ENCODE measurements around the gene ULBP1. TPM values are rescaled to one million over a fixed set of nuclear protein-coding genes. Genes with fewer than 3 reads are reported as not detected.
"Not testable (repeated sequence)": the region's sequence is repeated elsewhere in the genome, so short reads cannot be mapped to it uniquely, and the experiment has no call there.

The ULBP1 gene, protein sequence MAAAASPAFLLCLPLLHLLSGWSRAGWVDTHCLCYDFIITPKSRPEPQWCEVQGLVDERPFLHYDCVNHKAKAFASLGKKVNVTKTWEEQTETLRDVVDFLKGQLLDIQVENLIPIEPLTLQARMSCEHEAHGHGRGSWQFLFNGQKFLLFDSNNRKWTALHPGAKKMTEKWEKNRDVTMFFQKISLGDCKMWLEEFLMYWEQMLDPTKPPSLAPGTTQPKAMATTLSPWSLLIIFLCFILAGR
- 10 to 100 TPM in 1 of 8 experiments, 1 to 10 TPM in 7; 1.7 to 12.2 (median 4.4) TPM for total RNA-seq

DNA sequence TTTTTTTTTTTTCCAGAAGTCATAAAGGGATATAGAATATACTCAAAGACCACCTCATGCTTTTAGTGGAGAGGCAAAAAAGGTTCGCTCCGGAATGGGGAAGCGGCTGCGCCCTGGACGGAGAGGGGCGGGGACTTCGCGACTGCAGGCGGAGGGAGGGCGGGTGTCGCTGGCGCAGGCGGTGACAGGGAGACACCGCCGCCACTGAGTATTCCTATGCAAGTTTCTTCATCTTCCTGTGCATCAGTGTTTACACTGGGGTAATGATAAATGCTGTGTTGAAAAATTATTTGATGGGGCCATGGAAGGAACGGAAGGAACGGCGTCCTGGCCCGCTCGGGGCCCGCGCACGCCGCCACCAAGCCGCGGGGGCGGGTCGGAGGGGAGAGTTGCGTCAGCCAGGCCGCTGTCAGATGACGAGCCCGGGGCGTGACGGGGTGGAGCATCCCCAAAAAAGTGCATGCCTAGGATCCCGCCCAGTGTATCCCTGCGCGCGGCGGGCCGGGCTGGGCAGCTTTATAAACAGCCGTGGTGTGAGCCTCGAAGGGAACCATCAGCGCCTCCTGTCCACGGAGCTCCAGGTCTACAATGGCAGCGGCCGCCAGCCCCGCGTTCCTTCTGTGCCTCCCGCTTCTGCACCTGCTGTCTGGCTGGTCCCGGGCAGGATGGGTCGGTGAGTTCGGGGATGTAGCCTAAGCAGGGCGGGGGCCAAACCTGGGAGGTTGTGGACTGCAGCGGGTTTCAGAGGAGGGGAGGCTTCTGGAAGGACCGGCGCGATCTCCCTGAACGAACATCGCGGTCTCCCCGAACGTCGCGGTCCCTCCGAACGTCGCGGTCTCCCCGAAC is at the start of gene ULBP1:
TSS of gene ULBP1 (plus strand) at position 482 of the 846 bp plus-strand sequence. CDS start at position 589, 107 bp downstream.
- peak within 1 kb of the TSS; percentile 77 for H3K27ac ChIP-seq
- peaks cover 5 to 10% of the 10 kb centered on the region in 2 donors for H3K4me1 ChIP-seq (replicated peaks in 1 of 2)
- in situ Hi-C loops (cut with MboI; ENCODE audit: low pct_unique_long_range_greater_than_20kb in 2 of 9, low sequenced_read_pairs in 9 of 9, unreplicated experiment in 9 of 9) = no loop called here
- H3K4me3 ChIP-seq = peak within 1 kb of the TSS; percentile 41 to 90 (median 43)
- 0 to 1% (median 0%) methylated on average over 1 to 18 of the region's 69 CpGs; no CpG with 5 or more reads in 6 of the 10 experiments for WGBS, 10 experiments
- peak; percentile 72 to 87 (median 84) for ATAC-seq (replicated peaks in 6 of 8)

DNA sequence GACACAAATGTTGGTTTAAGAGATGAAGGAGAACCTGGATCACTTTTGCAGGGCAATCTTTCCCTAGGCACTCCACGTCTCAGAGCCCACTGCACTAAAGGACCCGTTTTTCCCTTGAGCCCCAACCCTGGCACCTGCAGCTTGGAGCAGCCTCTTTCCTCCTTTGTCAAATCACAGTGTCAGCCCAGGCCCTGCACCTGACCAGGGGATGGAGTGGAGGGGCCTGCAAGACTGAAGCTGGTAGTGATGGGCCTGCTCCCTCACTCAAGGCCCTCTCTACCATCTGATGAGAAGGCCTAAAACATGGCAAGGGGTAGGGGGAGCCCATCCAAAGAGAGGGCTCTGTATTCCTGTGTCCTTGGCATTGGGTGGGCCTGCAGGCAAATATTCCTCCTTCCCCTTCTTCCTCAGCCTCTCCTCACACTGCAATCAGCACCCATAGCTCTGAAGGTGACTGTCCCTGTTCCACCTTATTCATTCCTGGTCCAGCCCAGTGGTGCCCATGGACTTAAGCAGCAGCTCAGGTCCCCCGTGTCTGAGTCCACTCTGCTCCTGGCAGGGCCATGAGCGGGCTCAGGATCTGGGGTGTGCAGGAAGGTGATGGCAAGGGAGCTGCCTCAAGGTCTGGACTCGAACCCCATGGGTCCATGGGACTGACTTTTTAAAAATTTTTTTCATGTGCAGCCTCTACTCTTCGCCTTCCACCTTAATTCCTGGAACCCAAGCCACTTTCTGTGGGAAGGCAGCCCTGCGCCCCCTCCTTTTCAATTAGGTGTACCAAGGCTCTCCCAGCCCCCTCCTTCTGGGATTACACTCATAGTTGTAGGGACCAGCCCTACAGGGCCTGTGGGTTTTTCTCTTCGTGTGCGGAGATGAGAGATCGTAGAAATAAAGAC is 47.5 kb upstream of the ULBP1 start:
- in situ Hi-C loops (cut with MboI; ENCODE audit: low pct_unique_long_range_greater_than_20kb in 2 of 9, low sequenced_read_pairs in 9 of 9, unreplicated experiment in 9 of 9) = no loop called here

DNA sequence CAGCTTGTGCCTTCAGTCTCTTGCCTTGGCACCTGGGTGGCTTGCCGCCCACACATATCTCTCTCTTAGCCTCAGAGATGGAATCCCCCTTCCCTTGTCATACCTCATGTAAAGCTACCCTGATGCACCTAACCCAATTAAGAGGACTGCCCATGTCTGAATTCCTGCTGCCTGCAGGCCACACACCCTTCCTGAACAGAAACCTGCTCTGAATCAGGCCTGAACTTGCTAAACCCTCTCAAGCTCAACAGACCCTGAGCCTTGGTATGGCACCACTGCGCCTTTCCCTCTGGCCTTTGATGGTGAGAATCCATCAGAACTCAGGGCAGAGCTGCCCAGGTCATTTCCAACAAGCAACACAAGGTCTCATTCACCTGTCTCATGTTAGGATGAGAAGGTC is 46.1 kb upstream of the ULBP1 start:
- Histone ChIP-seq H3K4me3 (no peak overlapping the region), H3K4me1 (replicated peaks in 1 of 2) (no peaks in the 10 kb centered on the region), H3K27ac (no peak overlapping the region)
- in situ Hi-C loops (cut with MboI; ENCODE audit: low pct_unique_long_range_greater_than_20kb in 2 of 9, low sequenced_read_pairs in 9 of 9, unreplicated experiment in 9 of 9) = no loop called here
- no peak for ATAC-seq (replicated peaks in 6 of 8)
- WGBS, 10 experiments = 62 to 100% (median 93%) methylated on average over 1 to 2 of the region's 2 CpGs; no CpG with 5 or more reads in 4 of the 10 experiments

More for the DNA sequence above, 47.5 kb upstream of the ULBP1 start:
- Histone ChIP-seq H3K4me3 (no peak overlapping the region), H3K27ac (no peak overlapping the region), H3K4me1 (replicated peaks in 1 of 2) (no peaks in the 10 kb centered on the region)
- WGBS, 10 experiments = 56 to 94% (median 75%) methylated on average over 3 to 8 of the region's 10 CpGs; no CpG with 5 or more reads in 3 of the 10 experiments
- ATAC-seq (replicated peaks in 6 of 8) = no peak

DNA sequence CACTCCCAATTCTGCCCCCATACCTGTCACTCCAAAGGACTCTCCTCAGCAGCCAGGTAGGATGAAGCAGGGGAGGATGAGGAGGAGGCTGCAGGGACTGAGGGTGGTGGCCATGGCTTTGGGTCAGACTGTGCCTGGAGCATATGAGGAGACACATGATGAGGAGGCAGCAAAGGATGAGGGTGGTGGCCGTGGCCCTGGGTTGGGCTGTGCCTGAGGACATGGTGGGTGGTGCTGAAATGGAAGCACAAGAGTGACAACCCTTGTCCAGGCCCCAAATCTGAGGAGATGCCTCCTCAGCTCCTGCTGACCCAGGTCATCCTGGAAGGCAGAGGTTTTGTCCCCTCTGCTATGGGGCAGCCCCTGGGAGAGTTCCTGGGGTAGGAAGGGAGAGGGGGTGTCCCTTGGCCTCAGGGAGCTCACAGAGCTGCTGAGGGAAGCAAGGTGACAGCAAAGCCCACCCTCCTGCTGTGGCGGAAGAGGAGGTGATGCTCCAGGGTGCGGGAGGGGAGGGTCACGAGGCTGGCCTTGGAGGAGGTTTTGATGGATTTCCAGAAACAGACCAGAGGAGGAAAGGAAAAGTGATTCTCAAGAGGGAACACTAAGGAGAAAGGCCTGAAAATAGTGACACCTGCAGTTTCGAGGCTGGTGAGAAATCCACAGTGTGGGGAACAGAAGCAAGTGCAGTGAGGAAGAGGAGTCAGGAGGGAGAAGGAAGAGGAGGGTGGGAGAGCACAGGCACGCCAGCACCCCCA is 45.4 kb upstream of the ULBP1 start:
- Histone ChIP-seq H3K4me3 (no peak overlapping the region), H3K27ac (no peak overlapping the region), H3K4me1 (replicated peaks in 1 of 2) (peaks cover under 1 to 2% of the 10 kb centered on the region in 2 donors)
- in situ Hi-C loops (cut with MboI; ENCODE audit: low pct_unique_long_range_greater_than_20kb in 2 of 9, low sequenced_read_pairs in 9 of 9, unreplicated experiment in 9 of 9) = no loop called here
- no peak for ATAC-seq (replicated peaks in 6 of 8)
- 30 to 100% (median 54%) methylated on average over 1 to 6 of the region's 6 CpGs; no CpG with 5 or more reads in 4 of the 10 experiments for WGBS, 10 experiments

DNA sequence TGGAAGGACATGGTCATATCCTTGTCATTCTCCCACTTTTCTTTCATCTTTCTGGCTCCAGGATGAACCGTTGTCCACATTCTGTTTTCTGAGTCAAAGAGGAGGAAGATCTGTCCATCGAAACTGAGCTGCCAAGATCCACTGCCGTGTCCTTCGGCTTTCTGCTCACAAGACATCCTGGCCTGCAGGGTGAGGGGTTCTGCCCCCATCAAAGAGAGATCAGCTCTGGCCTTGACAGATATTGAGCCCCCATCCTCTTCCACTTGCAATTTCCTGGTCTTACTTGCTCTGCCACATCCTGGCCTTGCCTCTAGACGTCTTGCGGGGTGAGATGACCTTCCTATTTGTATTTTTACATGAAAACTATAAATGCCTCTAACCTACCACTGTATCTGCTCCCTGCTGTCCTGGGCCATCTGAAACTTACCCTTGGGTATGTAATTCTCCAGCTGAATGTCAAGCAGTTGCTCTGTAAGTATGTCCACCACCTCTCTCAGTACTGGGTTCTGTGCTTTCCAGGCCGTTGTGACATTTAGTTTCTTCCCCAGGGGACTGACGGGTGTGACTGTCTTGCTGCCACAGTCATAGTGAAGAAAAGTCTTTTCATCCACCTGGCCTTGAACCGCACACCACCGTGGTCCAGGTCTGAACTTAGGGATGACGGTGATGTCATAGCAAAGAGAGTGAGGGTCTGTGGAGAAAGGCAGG is 44.5 kb upstream of the ULBP1 start:
- H3K4me3 ChIP-seq; ATAC-seq (replicated peaks in 6 of 8); H3K27ac ChIP-seq; H3K4me1 ChIP-seq (replicated peaks in 1 of 2); in situ Hi-C loops (cut with MboI; ENCODE audit: low pct_unique_long_range_greater_than_20kb in 2 of 9, low sequenced_read_pairs in 9 of 9, unreplicated experiment in 9 of 9): not testable (repeated sequence)
- 60 to 90% (median 80%) methylated on average over 1 to 4 of the region's 11 CpGs; no CpG with 5 or more reads in 3 of the 10 experiments for WGBS, 10 experiments

DNA sequence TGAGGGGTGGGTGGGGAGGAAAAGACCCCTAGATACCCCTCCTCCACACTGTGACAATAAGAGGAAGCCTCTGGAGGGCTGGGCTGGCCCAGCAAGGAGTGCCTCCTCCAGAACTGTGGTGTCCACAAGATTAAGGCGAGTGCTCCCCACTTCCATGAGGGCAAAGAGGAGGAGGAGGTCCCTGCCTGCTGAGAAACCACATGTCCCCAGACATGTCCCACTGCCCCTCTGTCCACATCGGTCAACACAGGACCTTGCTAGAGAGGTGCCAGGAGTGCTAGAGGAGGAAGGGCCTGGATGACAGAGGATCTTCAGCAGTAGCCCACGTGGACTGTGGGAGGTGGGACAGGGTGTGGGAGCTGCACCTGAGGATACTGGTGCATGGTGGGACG is 43.9 kb upstream of the ULBP1 start:
- ATAC-seq (replicated peaks in 6 of 8) = no peak
- in situ Hi-C loops (cut with MboI; ENCODE audit: low pct_unique_long_range_greater_than_20kb in 2 of 9, low sequenced_read_pairs in 9 of 9, unreplicated experiment in 9 of 9) = loop anchor here in 2 of 9 experiments (10.0 kb wide), 2 partner anchors 75 to 85 kb away; no protein-coding TSS in a partner anchor
- Histone ChIP-seq H3K27ac (no peak overlapping the region), H3K4me1 (replicated peaks in 1 of 2) (peaks cover 3 to 5% of the 10 kb centered on the region in 2 donors), H3K4me3 (no peak overlapping the region)
- 23 to 71% (median 48%) methylated on average over 1 to 3 of the region's 4 CpGs; no CpG with 5 or more reads in 6 of the 10 experiments for WGBS, 10 experiments

DNA sequence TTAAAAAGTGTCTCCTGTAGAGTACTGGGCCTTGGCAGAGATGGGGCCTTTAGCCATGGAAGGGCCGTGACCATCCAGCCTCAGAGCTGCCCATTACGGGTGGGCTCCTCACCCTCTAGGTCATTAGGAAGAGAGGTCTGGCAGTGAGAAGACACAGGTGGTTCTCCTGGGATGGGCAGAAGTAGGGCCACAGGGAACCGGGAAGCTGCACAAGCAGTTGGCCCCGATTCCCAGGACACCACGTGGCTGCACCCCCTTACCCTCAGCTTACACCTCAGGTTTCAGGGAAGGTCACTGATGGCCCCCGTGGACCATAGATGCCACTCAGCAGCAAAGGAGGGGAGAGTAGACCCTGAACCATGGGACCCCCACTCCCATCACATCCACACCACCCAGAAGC is 42.4 kb upstream of the ULBP1 start:
- Histone ChIP-seq H3K4me3 (no peak overlapping the region), H3K27ac (no peak overlapping the region), H3K4me1 (replicated peaks in 1 of 2) (peaks cover 3 to 5% of the 10 kb centered on the region in 2 donors)
- 47 to 80% (median 67%) methylated on average over 1 to 3 of the region's 6 CpGs; no CpG with 5 or more reads in 5 of the 10 experiments for WGBS, 10 experiments
- ATAC-seq (replicated peaks in 6 of 8) = no peak
- in situ Hi-C loops (cut with MboI; ENCODE audit: low pct_unique_long_range_greater_than_20kb in 2 of 9, low sequenced_read_pairs in 9 of 9, unreplicated experiment in 9 of 9) = loop anchor here in 2 of 9 experiments (10.0 kb wide), 2 partner anchors 77 to 87 kb away; no protein-coding TSS in a partner anchor

DNA sequence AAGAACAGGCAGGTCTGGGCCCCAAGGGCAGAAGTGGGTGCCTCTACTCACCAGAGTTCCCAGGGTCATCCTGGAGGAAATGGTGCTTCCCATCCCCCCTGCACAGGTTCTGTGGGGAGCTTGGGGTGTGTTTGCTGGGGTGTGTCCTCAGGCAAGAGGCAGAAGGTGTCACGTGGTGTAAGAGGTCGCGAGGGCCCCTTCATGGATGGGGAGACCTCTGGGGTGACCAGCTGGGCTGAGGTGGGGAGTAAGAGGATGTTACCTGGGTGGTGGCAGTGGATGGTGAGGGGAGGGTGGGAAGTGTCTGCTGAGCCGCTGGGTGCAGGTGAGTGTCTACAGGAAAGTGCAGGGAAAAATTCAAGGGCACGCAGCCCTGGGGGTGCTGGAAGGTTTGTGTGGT is 41.7 kb upstream of the ULBP1 start:
- in situ Hi-C loops (cut with MboI; ENCODE audit: low pct_unique_long_range_greater_than_20kb in 2 of 9, low sequenced_read_pairs in 9 of 9, unreplicated experiment in 9 of 9) = loop anchor here in 2 of 9 experiments (10.0 kb wide), 2 partner anchors 77 to 87 kb away; no protein-coding TSS in a partner anchor
- ATAC-seq (replicated peaks in 6 of 8); H3K27ac ChIP-seq; H3K4me3 ChIP-seq; H3K4me1 ChIP-seq (replicated peaks in 1 of 2): not testable (repeated sequence)
- WGBS, 10 experiments = 0 to 60% (median 19%) methylated on average over 1 to 3 of the region's 5 CpGs; no CpG with 5 or more reads in 7 of the 10 experiments

DNA sequence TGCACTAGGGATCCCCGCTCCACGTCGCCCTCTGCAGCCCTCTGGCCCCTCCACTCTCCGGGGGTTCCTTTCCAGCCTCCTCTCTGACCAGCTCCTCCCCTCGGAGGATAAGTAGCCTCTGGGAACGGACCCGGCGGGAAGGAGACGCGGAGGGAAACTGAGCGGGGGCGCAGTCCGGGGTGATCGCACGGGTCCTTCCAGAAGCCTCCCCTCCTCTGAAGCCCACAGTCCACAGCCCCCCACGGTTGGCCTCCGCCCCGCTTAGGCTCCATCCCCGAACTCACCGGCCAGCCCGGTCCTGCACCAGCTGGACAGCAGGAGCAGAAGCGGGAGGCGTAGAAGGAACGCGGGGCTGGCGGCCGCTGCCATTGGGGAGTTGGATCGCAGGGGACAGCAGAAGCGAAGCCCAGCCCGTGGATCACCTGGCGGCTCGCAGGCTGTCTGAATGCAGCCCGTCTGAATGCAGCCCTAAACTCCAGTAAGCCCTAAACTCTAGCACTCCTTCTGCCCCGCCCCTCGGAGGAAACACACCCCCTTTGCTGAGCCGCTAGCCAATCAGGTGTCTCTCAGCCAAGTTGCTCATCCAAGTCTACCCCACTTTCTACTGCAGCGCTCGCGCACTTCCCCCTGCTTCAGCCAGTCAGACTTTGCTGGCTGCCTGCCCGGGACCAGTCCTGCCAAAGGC is 41.0 kb upstream of the ULBP1 start, which contains the start of gene RAET1G:
TSS of gene RAET1G (minus strand) at position 480 of the 685 bp plus-strand sequence. CDS start at position 369, 111 bp downstream.
- Histone ChIP-seq H3K27ac (no peak within 1 kb of the TSS), H3K4me3 (peak within 1 kb of the TSS; percentile 12 to 32 (median 30)), H3K4me1 (replicated peaks in 1 of 2) (peaks cover 3 to 5% of the 10 kb centered on the region in 2 donors)
- peak; percentile 71 to 90 (median 77) for ATAC-seq (replicated peaks in 6 of 8)
- WGBS, 10 experiments = 0% methylated on average over 1 to 13 of the region's 40 CpGs; no CpG with 5 or more reads in 8 of the 10 experiments
- in situ Hi-C loops (cut with MboI; ENCODE audit: low pct_unique_long_range_greater_than_20kb in 2 of 9, low sequenced_read_pairs in 9 of 9, unreplicated experiment in 9 of 9) = loop anchor here in 2 of 9 experiments (10.0 kb wide), 2 partner anchors 78 to 88 kb away; no protein-coding TSS in a partner anchor

DNA sequence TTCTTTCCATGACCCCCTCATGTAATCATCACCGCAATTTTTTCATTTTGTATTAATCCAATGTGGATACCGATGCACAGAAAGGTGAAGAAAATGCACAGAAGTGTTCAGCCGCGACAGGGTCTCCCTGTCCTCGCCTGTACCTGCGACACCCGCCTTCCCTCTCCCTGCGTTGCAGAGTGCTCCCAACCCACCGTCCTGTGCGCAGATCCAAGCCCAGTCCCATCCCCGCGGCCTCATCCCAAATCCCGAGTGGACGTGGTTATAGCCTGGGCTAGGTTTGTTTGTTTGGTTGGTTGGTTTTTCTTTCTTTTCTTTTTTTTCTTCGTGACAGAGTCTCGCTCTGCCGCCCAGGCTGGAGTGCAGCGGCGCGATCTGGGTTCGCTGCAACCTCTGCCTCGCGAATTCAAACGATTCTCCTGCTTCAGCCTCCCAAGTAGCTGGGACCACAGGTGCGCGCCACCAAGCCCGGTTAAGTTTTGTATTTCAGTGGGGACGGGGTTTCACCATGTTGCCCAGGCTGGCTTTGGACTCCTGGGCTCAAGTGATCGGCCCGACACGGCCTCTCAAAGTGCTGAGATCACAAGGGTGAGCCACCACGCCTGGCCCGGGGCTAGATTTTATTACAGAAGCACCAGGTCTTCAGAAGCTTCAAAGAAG is 40.3 kb upstream of the ULBP1 start:
- WGBS, 10 experiments = 0 to 80% (median 14%) methylated on average over 1 to 30 of the region's 33 CpGs; no CpG with 5 or more reads in 1 of the 10 experiments
- in situ Hi-C loops (cut with MboI; ENCODE audit: low pct_unique_long_range_greater_than_20kb in 2 of 9, low sequenced_read_pairs in 9 of 9, unreplicated experiment in 9 of 9) = loop anchor here in 2 of 9 experiments (10.0 kb wide), 2 partner anchors 79 to 89 kb away; no protein-coding TSS in a partner anchor
- Histone ChIP-seq H3K4me3 (peak overlapping the region in 3 of 5 donors; percentile 30 to 32 (median 30)), H3K4me1 (replicated peaks in 1 of 2) (peaks cover 3 to 5% of the 10 kb centered on the region in 2 donors), H3K27ac (no peak overlapping the region)
- ATAC-seq (replicated peaks in 6 of 8) = peak in 3 of 8 experiments; percentile 4 to 24 (median 7)
